ENCODE measurements around the gene MSH6.

Gene MSH6

DNA sequence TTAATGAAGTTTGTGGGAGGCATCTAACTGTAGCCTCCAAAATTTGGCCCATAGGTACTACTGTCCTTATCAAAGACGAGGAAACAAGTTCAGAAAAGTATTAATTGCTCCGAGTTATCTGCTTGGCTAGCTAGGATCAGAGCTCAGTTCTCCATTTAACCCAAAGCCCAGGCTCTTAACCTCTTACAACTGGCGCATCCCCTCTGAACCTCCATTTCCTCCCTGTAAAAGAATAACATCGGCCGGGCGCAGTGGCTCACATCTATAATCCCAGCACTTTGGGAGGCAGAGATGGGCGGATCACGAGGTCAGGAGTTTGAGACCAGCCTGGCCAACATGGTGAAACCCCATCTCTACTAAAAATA lies 3.5 kb upstream of the MSH6 start:
- no peak for FAIRE-seq

DNA sequence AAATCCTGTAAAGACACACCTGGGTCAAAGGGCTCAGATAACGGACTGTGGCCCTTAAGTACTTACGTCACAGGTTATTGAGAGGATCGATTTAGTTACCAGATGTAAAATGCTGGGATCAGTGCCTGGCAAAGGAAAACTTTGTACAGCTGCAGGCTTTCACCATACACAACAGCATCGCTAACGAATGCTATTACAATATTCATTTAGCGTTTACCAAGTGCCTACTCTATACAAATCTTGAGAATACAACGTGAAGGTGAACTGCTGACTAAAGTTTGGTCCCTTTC lies 619 bp upstream of the MSH6 start:
- FAIRE-seq = no peak

GRCh38 chr2:47783486-47784351 lies 774 bp downstream of the MSH6 start:
- no peak for FAIRE-seq

GRCh38 chr2:47784352-47784851 lies 1.5 kb downstream of the MSH6 start:
- no peak for FAIRE-seq

DNA sequence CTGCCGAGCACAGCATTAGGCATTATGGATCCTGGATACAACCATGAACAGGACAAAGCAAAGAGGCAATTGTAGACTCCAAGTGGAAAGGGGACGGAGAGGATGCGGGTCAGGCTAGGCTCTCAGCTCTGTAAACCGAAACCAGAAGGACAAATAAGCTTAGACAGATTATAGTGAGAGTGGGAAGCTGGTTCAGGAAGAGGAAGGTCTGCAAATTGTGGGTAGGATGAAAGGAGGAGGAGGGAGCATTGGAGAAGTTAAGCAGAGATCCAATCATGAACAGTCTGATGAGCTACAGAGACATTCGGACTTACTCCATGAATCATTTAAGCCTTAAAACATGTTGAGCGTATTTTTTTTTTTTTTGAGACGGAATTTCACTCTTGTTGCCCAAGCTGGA lies 3.0 kb downstream of the MSH6 start:
- no peak for FAIRE-seq

DNA sequence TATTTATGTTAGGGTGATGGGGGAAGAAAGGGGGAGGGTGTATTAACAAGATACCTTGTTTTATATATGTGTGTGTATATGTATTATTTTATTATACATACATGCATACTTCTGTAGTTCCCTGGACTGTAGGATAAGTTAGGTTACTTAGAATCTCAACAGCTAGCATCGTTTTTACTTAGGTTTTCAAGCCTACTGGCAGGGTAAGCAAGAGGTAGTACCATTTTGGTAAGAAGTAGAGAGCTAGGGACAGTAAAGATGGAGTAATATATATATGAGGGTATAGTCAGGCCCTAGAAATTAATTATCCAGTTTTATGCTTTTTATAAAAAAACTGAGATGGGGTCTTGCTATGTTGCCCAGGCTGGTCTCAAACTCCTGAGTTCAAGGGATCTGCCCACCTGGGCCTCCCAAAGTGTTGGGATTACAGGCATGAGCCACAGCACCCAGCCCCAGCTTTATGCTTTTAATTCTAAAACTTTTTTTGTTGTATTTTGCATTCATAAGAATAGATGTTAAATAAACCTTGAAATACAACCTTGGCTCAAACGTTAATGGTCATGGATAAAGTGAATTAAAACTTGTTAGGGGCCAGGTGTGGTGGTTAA lies 13.2 kb downstream of the MSH6 start:
- no peak for FAIRE-seq

DNA sequence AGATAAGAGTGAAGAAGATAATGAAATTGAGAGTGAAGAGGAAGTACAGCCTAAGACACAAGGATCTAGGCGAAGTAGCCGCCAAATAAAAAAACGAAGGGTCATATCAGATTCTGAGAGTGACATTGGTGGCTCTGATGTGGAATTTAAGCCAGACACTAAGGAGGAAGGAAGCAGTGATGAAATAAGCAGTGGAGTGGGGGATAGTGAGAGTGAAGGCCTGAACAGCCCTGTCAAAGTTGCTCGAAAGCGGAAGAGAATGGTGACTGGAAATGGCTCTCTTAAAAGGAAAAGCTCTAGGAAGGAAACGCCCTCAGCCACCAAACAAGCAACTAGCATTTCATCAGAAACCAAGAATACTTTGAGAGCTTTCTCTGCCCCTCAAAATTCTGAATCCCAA lies 15.7 kb downstream of the MSH6 start:
- FAIRE-seq = no peak

DNA sequence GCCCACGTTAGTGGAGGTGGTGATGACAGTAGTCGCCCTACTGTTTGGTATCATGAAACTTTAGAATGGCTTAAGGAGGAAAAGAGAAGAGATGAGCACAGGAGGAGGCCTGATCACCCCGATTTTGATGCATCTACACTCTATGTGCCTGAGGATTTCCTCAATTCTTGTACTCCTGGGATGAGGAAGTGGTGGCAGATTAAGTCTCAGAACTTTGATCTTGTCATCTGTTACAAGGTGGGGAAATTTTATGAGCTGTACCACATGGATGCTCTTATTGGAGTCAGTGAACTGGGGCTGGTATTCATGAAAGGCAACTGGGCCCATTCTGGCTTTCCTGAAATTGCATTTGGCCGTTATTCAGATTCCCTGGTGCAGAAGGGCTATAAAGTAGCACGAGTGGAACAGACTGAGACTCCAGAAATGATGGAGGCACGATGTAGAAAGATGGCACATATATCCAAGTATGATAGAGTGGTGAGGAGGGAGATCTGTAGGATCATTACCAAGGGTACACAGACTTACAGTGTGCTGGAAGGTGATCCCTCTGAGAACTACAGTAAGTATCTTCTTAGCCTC lies 16.2 kb downstream of the MSH6 start:
- no peak for FAIRE-seq

GRCh38 chr2:47801118-47801517 lies 18.2 kb downstream of the MSH6 start:
- FAIRE-seq = no peak

DNA sequence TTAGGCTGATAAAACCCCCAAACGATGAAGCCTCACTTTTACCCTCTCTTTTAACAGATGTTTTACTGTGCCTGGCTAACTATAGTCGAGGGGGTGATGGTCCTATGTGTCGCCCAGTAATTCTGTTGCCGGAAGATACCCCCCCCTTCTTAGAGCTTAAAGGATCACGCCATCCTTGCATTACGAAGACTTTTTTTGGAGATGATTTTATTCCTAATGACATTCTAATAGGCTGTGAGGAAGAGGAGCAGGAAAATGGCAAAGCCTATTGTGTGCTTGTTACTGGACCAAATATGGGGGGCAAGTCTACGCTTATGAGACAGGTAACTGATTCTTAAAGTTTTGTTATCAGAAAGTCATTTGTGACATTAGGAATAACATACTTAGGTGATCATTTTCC lies 20.4 kb downstream of the MSH6 start:
- FAIRE-seq = no peak

DNA sequence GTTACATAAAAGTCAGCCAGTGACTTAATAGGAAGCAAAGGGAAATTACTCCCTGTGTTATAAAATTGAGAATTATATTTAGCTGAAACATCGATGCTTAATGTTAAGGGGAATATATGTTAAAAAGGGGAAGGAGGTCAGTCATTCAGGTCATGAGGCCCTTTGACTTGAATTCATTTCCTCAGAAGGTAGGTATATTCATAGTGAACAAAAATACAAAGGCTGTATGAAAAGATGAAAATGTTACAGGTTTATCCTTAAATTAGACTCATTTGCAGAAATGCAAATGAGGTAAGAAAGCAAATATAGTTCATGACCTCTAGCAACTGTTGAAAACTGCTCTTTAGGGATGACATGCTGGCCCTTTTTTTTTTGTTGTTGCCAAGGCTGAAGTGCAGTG lies 20.8 kb downstream of the MSH6 start:
- FAIRE-seq = no peak

DNA sequence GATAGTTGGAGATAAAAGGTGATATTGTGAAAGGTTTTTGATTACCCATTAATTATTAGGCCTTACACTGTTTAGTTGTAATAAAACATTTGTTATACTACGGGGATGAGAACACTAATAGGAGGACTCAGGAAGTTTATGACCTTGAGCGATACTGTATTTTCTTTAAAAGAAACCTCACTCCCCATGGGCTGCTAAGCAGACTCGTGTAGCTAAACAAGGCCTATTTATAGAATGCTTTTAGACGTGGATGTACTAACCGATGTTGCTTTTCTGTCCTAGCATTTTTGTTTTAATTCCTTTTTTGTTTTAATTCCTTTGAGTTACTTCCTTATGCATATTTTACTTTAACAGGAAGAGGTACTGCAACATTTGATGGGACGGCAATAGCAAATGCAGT lies 22.9 kb downstream of the MSH6 start:
- FAIRE-seq = peak; percentile 29

- no peak for FAIRE-seq
Observed at GRCh38 chr2:47808614-47809013, 25.7 kb downstream of the MSH6 start.

DNA sequence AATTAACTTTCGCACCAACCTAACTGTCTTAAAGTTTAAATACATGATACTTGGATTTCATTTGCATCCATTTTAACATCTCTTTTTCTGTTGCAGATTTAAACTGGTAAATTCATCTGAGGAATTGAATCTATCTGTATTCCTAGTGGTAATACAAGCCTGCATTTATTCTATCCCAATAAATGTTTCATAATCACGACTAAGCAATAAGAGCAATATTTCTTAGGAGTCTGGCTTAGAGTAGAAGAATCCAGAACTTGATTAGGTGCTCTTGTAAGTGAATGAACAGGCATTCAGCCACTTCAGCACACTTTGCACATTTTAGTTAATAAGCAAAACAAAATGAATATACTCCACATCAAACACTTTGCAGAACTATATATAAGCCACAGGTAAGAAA lies 27.0 kb downstream of the MSH6 start:
- FAIRE-seq = no peak

DNA sequence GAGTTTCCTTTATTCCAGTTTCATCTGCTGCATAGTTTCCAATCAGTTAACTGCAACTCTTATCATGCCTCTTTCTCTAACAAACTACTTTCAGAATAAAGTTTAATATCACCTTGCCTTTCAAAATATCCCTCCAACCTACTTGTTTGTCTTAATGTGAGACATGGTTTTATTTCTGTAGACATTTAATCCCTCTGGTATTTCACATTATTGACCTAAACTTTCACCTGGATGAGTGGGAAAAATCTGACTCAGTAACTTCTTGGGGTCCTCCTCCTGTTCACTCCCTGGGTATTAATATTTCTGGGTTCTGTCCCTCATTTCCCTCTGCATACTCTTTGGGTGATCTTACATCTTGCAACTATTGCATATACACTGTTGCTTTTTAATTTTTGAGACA lies 27.9 kb downstream of the MSH6 start:
- FAIRE-seq = no peak

GRCh38 chr2:47811668-47812067 lies 28.7 kb downstream of the MSH6 start:
- no peak for FAIRE-seq

GRCh38 chr2:47815764-47816163 lies 32.8 kb downstream of the MSH6 start:
- FAIRE-seq = no peak

GRCh38 chr2:47818777-47819176 lies 35.8 kb downstream of the MSH6 start:
- no peak for FAIRE-seq

- no peak for FAIRE-seq
Observed at GRCh38 chr2:47819834-47820233, 36.9 kb downstream of the MSH6 start.

DNA sequence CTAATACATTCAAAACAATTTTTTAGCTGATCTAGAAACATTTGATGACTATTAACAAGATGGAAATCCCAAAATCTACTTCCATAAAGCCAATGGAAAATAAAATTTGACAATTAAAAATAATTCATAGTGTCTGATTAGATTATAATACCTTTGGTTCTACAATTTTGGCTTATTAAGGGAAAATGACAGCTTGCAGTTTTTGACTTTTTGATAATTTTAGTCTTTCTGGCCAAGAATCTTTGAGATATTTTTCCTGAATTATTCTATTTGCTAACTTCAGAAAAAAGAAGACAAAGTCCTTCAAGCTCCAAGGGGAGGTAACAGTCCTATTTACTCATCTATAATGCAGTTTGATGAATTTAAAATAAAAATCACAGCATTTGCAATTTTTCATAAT lies 39.6 kb downstream of the MSH6 start:
- FAIRE-seq = no peak

- FAIRE-seq = no peak
Observed at GRCh38 chr2:47833516-47833968, 50.6 kb downstream of the MSH6 start.

DNA sequence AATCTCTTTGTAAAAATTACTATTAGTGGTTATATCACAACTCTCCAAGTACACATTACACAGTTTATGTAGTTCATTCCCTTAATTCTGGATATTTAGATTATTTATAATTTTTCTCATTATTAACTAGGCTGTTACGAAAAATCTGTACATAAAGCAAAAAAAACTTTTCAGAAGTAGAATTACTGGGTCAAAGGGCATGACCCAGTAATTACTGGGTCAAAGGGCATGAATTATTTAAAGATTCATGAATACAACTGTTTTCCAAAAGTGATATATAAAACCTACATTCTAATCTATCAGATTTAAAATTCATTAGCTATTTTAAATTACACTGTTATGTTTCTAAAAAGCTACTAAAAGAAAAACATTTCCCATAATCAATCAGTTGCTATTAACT lies 55.3 kb downstream of the MSH6 start:
- no peak for FAIRE-seq

- FAIRE-seq = no peak
Observed at GRCh38 chr2:47838686-47839085, 55.7 kb downstream of the MSH6 start.

DNA sequence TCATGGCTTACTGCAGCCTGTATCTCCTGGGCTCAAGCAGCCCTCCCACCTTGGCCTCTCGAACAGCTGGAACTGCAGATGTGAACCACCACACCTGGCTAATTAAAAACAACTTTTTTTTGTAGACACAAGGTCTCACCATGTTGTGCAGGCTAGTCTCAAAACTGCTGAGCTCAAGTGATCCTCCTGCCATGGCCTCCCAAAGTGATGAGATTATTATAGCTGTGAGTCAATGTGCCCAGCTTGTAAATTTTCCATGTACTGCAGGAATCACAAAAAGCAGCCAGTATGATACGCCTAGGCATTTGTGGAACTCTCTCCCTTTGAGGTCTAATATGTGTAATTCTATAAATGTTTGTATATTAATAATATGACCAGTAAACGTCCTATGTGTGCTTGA lies 59.9 kb downstream of the MSH6 start:
- FAIRE-seq = no peak

All from endometrium (tissue), 2 donors.